ENCODE measurements around the gene ALPL.
A peak's percentile ranks its signal among the peaks of the same experiment; 100 is the strongest.

ALPL gene

DNA sequence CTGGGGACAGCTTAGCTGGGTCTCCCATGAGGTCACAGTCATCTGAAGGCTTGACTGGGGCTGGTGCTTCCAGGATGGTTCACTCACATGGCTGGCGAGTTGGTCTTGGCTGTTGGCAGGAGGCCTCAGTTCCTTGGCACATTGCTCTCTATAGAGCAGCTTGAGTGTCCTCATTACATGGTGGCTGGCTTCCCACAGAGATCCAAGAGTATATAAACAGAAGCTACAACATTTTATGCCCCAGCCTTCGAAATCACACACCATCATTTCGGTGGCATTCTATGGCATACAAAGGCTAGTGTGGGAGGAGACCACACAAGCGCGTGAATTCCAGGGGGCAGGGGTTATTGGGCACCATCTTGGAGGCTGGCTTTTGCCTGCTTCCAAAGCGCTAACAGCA lies 63.0 kb downstream of the ALPL start:
- no peak for TF ChIP-seq JUND (IDR thresholded peaks at IDR 0.05; ENCODE audit: low read depth)
- in situ Hi-C loops (cut with HindIII; ENCODE audit: low pct_unique_long_range_greater_than_20kb, low sequenced_read_pairs), result no loop called here
- DNase-seq (ENCODE audit: low read depth in 1 of 2, low spot score in 1 of 2), result no peak

DNA sequence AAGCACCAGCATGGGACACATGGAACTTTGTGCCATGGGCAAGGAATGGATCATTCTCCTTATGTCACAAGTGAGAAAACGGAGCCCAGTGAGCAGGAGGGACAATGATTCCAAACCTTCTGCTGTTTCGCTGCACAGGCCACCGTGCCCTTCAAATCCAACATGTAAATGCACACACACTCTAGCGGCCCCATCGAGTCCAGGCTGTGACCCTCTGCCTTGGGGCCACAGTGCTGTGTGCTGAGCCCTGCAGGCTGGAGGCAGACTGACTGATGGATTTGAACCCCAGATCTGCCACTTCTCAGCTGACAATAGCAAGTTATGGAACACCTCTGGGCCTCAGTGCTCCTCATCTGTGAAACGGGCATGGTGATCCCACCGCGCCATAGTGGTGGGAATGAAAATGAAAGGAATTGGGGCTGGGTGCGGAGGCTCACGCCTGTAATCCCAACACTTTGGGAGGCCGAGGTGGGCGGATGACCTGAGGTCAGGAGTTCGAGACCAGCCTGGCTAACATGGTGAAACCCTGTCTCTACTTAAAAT lies 63.6 kb downstream of the ALPL start:
- in situ Hi-C loops (cut with HindIII; ENCODE audit: low pct_unique_long_range_greater_than_20kb, low sequenced_read_pairs), result no loop called here
- DNase-seq (ENCODE audit: low read depth in 1 of 2, low spot score in 1 of 2), result no peak

DNA sequence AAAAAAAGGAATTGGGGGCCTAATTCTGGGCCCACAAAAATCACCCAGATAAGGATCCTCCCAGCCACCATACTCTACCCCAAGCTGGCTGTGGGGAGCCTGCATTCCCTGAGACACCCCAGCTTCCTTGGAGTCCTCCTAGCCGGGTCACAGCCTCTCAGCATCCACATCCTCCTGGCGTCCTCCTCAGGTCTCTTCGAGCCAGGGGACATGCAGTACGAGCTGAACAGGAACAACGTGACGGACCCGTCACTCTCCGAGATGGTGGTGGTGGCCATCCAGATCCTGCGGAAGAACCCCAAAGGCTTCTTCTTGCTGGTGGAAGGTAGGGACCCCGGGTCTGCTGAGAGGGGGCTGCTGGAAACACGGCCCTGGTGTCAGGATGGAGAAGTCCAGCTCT lies 64.3 kb downstream of the ALPL start:
- TF ChIP-seq JUND (IDR thresholded peaks at IDR 0.05; ENCODE audit: low read depth), result no peak
- in situ Hi-C loops (cut with HindIII; ENCODE audit: low pct_unique_long_range_greater_than_20kb, low sequenced_read_pairs), result no loop called here
- no peak for DNase-seq (ENCODE audit: low read depth in 1 of 2, low spot score in 1 of 2)

More for the DNA sequence above, 63.6 kb downstream of the ALPL start:
- no peak for TF ChIP-seq JUND (IDR thresholded peaks at IDR 0.05; ENCODE audit: low read depth)

- peak; percentile 70 to 76 for DNase-seq (ENCODE audit: low read depth in 1 of 2, low spot score in 1 of 2)
- TF ChIP-seq JUND (IDR thresholded peaks at IDR 0.05; ENCODE audit: low read depth), result no peak
- in situ Hi-C loops (cut with HindIII; ENCODE audit: low pct_unique_long_range_greater_than_20kb, low sequenced_read_pairs), result no loop called here
These were observed 64.8 kb downstream of the ALPL start for GRCh38 chr1:21573971-21574465.

- no peak for DNase-seq (ENCODE audit: low read depth in 1 of 2, low spot score in 1 of 2)
- TF ChIP-seq JUND (IDR thresholded peaks at IDR 0.05; ENCODE audit: low read depth), result no peak
- in situ Hi-C loops (cut with HindIII; ENCODE audit: low pct_unique_long_range_greater_than_20kb, low sequenced_read_pairs), result no loop called here
These were observed 65.4 kb downstream of the ALPL start for GRCh38 chr1:21574466-21575151.

DNA sequence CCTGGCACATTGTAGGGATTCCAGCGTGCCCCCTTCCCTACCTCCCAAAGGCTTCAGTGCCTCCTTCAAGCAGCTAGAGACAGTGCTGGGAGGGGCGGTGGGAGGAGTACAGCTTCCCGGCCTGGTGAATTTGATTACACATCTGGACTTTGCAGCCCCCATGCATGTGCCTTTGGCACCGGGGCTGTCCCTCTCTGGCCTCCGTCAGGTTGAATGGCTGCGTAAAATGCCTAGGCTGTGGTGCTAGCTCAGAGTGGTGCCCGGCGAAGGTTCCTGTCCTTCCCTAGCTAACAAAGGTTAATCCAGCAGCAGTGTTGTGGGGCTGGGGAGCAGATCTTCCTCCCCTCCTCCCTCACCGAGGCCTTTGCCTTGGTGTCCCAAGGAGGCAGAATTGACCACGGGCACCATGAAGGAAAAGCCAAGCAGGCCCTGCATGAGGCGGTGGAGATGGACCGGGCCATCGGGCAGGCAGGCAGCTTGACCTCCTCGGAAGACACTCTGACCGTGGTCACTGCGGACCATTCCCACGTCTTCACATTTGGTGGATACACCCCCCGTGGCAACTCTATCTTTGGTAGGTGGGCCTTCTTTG lies 66.2 kb downstream of the ALPL start:
- DNase-seq (ENCODE audit: low read depth in 1 of 2, low spot score in 1 of 2), result no peak
- no peak for TF ChIP-seq JUND (IDR thresholded peaks at IDR 0.05; ENCODE audit: low read depth)
- in situ Hi-C loops (cut with HindIII; ENCODE audit: low pct_unique_long_range_greater_than_20kb, low sequenced_read_pairs), result no loop called here

- no peak for DNase-seq (ENCODE audit: low read depth in 1 of 2, low spot score in 1 of 2)
- in situ Hi-C loops (cut with HindIII; ENCODE audit: low pct_unique_long_range_greater_than_20kb, low sequenced_read_pairs), result no loop called here
- TF ChIP-seq JUND (IDR thresholded peaks at IDR 0.05; ENCODE audit: low read depth), result no peak
These were observed 67.0 kb downstream of the ALPL start for GRCh38 chr1:21576031-21576797.

DNA sequence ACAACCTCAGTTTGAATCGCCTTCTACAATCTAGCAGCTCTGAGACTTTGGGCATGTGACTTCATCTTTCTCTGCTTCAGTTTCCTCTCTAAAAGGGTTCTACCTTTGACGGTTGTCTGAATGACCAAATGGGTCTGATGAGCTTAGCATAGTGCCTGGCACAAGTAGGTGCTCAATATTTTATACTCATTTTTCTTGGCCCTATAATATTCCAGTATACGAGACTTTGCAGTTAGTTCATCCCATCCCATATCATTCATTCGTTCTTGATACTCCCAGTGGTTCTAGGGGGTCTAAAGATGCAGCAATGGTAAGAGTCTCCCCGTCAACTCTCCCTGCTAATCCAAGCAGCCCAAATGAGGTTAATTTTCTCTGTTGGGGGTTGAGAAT lies 67.6 kb downstream of the ALPL start:
- in situ Hi-C loops (cut with HindIII; ENCODE audit: low pct_unique_long_range_greater_than_20kb, low sequenced_read_pairs), result no loop called here
- TF ChIP-seq JUND (IDR thresholded peaks at IDR 0.05; ENCODE audit: low read depth), result no peak
- DNase-seq (ENCODE audit: low read depth in 1 of 2, low spot score in 1 of 2), result no peak

GRCh38 chr1:21577324-21577723 lies 68.1 kb downstream of the ALPL start:
- in situ Hi-C loops (cut with HindIII; ENCODE audit: low pct_unique_long_range_greater_than_20kb, low sequenced_read_pairs), result no loop called here
- no peak for TF ChIP-seq JUND (IDR thresholded peaks at IDR 0.05; ENCODE audit: low read depth)
- no peak for DNase-seq (ENCODE audit: low read depth in 1 of 2, low spot score in 1 of 2)

DNA sequence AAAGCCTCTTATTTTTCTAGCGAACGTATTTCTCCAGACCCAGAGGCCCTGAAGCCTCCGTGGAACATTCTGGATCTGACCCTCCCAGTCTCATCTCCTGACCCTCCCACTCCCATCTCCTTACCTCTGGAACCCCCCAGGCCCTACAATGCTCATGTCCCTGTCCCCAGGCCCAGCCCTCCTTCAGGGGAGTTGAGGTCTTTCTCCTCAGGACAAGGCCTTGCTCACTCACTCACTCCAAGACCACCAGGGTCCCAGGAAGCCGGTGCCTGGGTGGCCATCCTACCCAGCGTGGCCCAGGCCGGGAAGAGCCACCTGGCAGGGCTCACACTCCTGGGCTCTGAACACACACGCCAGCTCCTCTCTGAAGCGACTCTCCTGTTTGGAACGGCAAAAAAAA lies 68.7 kb downstream of the ALPL start:
- DNase-seq (ENCODE audit: low read depth in 1 of 2, low spot score in 1 of 2), result no peak
- in situ Hi-C loops (cut with HindIII; ENCODE audit: low pct_unique_long_range_greater_than_20kb, low sequenced_read_pairs), result no loop called here
- no peak for TF ChIP-seq JUND (IDR thresholded peaks at IDR 0.05; ENCODE audit: low read depth)

DNA sequence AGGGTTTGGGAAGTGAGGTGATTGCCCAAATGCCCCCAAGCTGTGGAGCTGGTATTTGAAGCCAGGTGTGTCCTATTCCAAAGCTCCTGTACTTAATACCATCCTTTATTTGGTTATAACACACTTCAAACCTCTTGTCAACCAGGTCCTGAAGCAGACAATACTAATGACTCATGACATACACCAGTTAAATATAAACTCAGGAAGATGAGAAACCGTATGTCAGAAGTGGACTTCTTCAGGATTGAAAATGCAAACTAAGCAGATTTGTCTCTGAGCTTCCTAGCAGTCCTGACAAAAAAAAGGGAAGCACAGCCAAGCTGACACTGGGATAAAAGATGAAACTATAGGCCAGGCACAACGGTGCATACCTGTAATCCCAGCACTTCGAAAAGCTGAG lies 70.6 kb downstream of the ALPL start:
- in situ Hi-C loops (cut with HindIII; ENCODE audit: low pct_unique_long_range_greater_than_20kb, low sequenced_read_pairs), result no loop called here
- no peak for DNase-seq (ENCODE audit: low read depth in 1 of 2, low spot score in 1 of 2)
- no peak for TF ChIP-seq JUND (IDR thresholded peaks at IDR 0.05; ENCODE audit: low read depth)

DNA sequence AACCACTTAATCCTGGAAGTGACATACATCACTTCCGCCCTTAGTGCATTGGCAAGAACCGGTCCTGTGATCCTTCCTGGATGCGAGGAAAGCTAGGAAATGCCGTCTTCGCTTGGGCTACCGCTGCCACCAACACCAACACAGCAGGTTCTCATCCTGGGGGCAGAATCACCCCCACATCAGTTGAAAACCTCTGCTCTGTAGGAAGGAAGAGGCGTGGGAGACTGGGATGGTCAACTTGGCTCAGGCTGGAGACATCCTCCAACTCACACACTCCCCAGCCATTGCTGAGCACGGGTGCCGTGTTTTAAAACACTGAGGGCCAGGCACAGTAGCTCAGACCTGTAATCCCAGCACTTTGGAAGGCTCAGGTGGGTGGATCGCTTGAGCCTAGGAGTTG lies 74.9 kb downstream of the ALPL start:
- in situ Hi-C loops (cut with HindIII; ENCODE audit: low pct_unique_long_range_greater_than_20kb, low sequenced_read_pairs), result no loop called here
- TF ChIP-seq JUND (IDR thresholded peaks at IDR 0.05; ENCODE audit: low read depth), result no peak
- DNase-seq (ENCODE audit: low read depth in 1 of 2, low spot score in 1 of 2), result no peak

GRCh38 chr1:21585037-21585436 lies 75.8 kb downstream of the ALPL start:
- in situ Hi-C loops (cut with HindIII; ENCODE audit: low pct_unique_long_range_greater_than_20kb, low sequenced_read_pairs), result no loop called here

More at GRCh38 chr1:21585037-21585436, 75.8 kb downstream of the ALPL start:
- no peak for TF ChIP-seq JUND (IDR thresholded peaks at IDR 0.05; ENCODE audit: low read depth)
- DNase-seq (ENCODE audit: low read depth in 1 of 2, low spot score in 1 of 2), result no peak
